ENCODE measurements around the gene ATG16L1. TPM values are rescaled to one million over a fixed set of nuclear protein-coding genes. Genes with fewer than 3 reads are reported as not detected.

Gene ATG16L1
- total and polyA plus RNA-seq, 8 donors: 7.6 to 71.9 (median 10.9) TPM

DNA sequence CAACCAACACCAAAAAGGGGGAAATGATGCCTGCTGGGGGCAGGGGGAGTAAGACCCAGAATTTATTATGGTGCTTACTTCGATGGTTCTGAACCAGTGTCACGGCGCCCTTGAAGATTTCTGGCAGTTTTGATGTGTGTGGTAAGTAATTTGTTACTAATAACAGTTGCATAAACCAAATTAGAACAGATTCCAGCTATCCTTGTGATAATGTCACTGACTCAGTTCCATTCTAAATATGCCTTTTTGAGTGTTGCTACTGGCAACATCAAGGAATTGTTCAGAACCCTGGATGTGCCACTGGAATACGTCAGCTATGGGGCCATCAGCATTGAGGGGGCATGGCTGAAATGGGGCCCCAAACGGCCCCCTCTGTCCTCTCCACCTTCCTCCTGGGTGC lies 67.8 kb downstream of the ATG16L1 start:
- 76 to 90% (median 80%) methylated on average over 5 of the region's 5 CpGs for WGBS, 5 donors
- no peak overlapping the region for H3K4me3 ChIP-seq
- H3K27me3 ChIP-seq: no peaks in the 10 kb centered on the region
- H3K27ac ChIP-seq: no peak overlapping the region
- no peak for DNase-seq
- H3K9me3 ChIP-seq: no peaks in the 10 kb centered on the region
- no peaks in the 10 kb centered on the region for H3K4me1 ChIP-seq
- intact Hi-C loops (cut with DNase I; ENCODE audit: low total_unique reads): no loop called here
- H3K36me3 ChIP-seq: no peaks in the 10 kb centered on the region
- TF ChIP-seq POLR2A (IDR thresholded peaks at IDR 0.05) (no peak), EP300 (IDR thresholded peaks at IDR 0.05) (no peak), POLR2AphosphoS5 (IDR thresholded peaks at IDR 0.05) (no peak)
- TF ChIP-seq, protein P1, sequence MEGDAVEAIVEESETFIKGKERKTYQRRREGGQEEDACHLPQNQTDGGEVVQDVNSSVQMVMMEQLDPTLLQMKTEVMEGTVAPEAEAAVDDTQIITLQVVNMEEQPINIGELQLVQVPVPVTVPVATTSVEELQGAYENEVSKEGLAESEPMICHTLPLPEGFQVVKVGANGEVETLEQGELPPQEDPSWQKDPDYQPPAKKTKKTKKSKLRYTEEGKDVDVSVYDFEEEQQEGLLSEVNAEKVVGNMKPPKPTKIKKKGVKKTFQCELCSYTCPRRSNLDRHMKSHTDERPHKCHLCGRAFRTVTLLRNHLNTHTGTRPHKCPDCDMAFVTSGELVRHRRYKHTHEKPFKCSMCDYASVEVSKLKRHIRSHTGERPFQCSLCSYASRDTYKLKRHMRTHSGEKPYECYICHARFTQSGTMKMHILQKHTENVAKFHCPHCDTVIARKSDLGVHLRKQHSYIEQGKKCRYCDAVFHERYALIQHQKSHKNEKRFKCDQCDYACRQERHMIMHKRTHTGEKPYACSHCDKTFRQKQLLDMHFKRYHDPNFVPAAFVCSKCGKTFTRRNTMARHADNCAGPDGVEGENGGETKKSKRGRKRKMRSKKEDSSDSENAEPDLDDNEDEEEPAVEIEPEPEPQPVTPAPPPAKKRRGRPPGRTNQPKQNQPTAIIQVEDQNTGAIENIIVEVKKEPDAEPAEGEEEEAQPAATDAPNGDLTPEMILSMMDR (IDR thresholded peaks at IDR 0.05): no peak

DNA sequence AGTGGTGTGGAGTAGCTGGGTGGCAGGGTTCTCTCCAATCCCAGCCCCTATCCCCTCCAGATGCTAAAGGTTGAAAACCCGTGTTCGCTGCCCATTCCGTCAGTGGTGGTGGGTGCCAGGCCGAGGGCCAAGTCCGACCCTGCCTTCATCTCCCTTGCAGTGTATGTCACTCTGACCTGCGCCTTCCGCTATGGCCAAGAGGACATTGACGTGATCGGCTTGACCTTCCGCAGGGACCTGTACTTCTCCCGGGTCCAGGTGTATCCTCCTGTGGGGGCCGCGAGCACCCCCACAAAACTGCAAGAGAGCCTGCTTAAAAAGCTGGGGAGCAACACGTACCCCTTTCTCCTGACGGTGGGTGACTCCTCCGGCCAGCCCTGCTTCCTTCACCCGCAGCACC lies 69.0 kb downstream of the ATG16L1 start:
- no peak overlapping the region for H3K27ac ChIP-seq
- H3K4me3 ChIP-seq: no peak overlapping the region
- H3K4me1 ChIP-seq: no peaks in the 10 kb centered on the region
- intact Hi-C loops (cut with DNase I; ENCODE audit: low total_unique reads): no loop called here
- WGBS, 5 donors: 91 to 97% (median 95%) methylated on average over 17 of the region's 17 CpGs
- no peak for DNase-seq
- H3K9me3 ChIP-seq: no peaks in the 10 kb centered on the region
- TF ChIP-seq EP300 (IDR thresholded peaks at IDR 0.05) (no peak), POLR2AphosphoS5 (IDR thresholded peaks at IDR 0.05) (no peak), POLR2A (IDR thresholded peaks at IDR 0.05) (no peak)
- TF ChIP-seq, protein P1 (IDR thresholded peaks at IDR 0.05): no peak
- no peaks in the 10 kb centered on the region for H3K36me3 ChIP-seq
- no peaks in the 10 kb centered on the region for H3K27me3 ChIP-seq

DNA sequence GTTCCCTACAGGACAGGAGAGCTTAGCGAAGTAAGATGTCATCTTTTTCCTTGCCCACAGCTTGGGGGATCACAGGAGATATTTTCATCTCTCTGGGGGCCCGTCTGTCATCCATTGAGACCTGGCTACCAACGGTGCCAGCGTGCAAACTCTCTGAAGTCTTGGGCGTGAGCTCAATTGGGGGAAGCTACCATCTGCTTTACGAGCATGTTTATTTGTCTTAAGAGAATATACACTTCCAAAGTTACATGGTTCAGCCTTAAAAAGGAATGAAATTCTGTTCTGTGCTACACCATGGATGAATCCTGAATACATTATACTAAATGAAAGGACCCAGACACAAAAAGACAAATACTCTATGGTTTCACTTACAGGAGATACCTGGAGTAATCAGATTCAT lies 69.7 kb downstream of the ATG16L1 start:
- no peak for DNase-seq
- Histone ChIP-seq H3K36me3 (no peaks in the 10 kb centered on the region), H3K4me3 (no peak overlapping the region), H3K9me3 (no peaks in the 10 kb centered on the region), H3K4me1 (no peaks in the 10 kb centered on the region), H3K27ac (no peak overlapping the region), H3K27me3 (no peaks in the 10 kb centered on the region)
- intact Hi-C loops (cut with DNase I; ENCODE audit: low total_unique reads): no loop called here
- TF ChIP-seq POLR2AphosphoS5 (IDR thresholded peaks at IDR 0.05) (no peak), EP300 (IDR thresholded peaks at IDR 0.05) (no peak), POLR2A (IDR thresholded peaks at IDR 0.05) (no peak)
- TF ChIP-seq, protein P1 (IDR thresholded peaks at IDR 0.05): no peak
- WGBS, 5 donors: 73 to 78% (median 75%) methylated on average over 6 of the region's 6 CpGs

DNA sequence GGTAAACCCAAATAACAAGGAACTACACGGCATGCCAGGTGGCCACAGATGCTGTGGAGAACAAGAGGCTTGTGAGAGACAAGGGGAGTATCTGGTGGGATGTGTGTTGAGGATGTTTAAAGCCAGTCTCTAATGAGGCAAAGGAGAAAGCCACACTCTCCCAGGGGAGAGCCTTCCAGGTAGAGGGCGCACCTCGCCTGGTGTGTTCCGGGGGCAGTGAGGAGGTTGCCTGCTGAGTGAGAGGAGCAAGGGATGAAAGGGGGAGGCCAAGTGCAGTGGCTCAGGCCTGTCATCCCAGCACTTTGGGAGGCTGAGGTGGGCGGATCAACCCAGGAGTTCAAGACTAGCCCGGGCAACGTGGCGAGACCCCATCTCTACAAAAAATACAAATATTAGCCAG lies 72.4 kb downstream of the ATG16L1 start:
- Histone ChIP-seq H3K36me3 (no peaks in the 10 kb centered on the region), H3K4me3 (no peak overlapping the region), H3K27ac (no peak overlapping the region), H3K27me3 (no peaks in the 10 kb centered on the region), H3K4me1 (no peaks in the 10 kb centered on the region), H3K9me3 (no peaks in the 10 kb centered on the region)
- DNase-seq: no peak
- intact Hi-C loops (cut with DNase I; ENCODE audit: low total_unique reads): no loop called here
- TF ChIP-seq POLR2A (IDR thresholded peaks at IDR 0.05) (no peak), EP300 (IDR thresholded peaks at IDR 0.05) (no peak), POLR2AphosphoS5 (IDR thresholded peaks at IDR 0.05) (no peak)
- TF ChIP-seq, protein P1 (IDR thresholded peaks at IDR 0.05): no peak
- 80 to 89% (median 87%) methylated on average over 8 of the region's 8 CpGs for WGBS, 5 donors
